Muscle layer of colon (tissue), 2 donors: ENCODE data around the gene CYP46A1.
A peak's percentile ranks its signal among the peaks of the same experiment; 100 is the strongest.

Experiments
- H3K27ac ChIP-seq: one replicate; pipeline ENCODE4 v1.7.0; 2013; ENCODE audit warnings: low read depth, mild to moderate bottlenecking, low read length, moderate library complexity
- H3K27me3 ChIP-seq, 2 donors: one replicate each; pipeline ENCODE4 v1.7.0; 2013; ENCODE audit warnings: low read length in 2 of 2, mild to moderate bottlenecking in 2 of 2; ENCODE audit not compliant: insufficient read depth in 2 of 2, control insufficient read depth in 1 of 2
- H3K36me3 ChIP-seq: one replicate; pipeline ENCODE4 v1.7.0; 2013; ENCODE audit warnings: mild to moderate bottlenecking, low read length; ENCODE audit not compliant: insufficient read depth
- H3K4me1 ChIP-seq: one replicate; pipeline ENCODE4 v1.7.0; 2013; ENCODE audit warnings: mild to moderate bottlenecking, low read length; ENCODE audit not compliant: insufficient read depth
- H3K4me3 ChIP-seq, 2 donors: one replicate each; pipeline ENCODE4 v1.7.0; 2013; ENCODE audit warnings: low read length in 2 of 2, low read depth in 1 of 2, mild to moderate bottlenecking in 1 of 2, moderate library complexity in 1 of 2
- H3K9ac ChIP-seq: one replicate; pipeline ENCODE4 v1.7.0; 2013; ENCODE audit warnings: low read length
- H3K9me3 ChIP-seq: one replicate; pipeline ENCODE4 v1.7.0; 2013; ENCODE audit warnings: mild to moderate bottlenecking, low read length
- donor health status: abdominal sarcoma.
- donor health status: Adenocarcinoma of cecum.

CYP46A1 gene

GRCh38 chr14:99722741-99723140 is 38.6 kb downstream of the CYP46A1 start:
- Histone ChIP-seq H3K9ac (no peak overlapping the region), H3K36me3 (no peaks in the 10 kb centered on the region), H3K27ac (no peak overlapping the region), H3K4me3 (no peak overlapping the region), H3K27me3 (no peaks in the 10 kb centered on the region), H3K9me3 (no peaks in the 10 kb centered on the region), H3K4me1 (no peaks in the 10 kb centered on the region)

GRCh38 chr14:99724196-99724891 is 40.2 kb downstream of the CYP46A1 start:
- Histone ChIP-seq H3K4me3 (no peak overlapping the region), H3K27me3 (no peaks in the 10 kb centered on the region), H3K4me1 (no peaks in the 10 kb centered on the region), H3K9ac (no peak overlapping the region), H3K9me3 (no peaks in the 10 kb centered on the region), H3K36me3 (no peaks in the 10 kb centered on the region), H3K27ac (no peak overlapping the region)

- H3K4me3 ChIP-seq: no peak overlapping the region
- no peak overlapping the region for H3K9ac ChIP-seq
- no peaks in the 10 kb centered on the region for H3K36me3 ChIP-seq
- H3K9me3 ChIP-seq: no peaks in the 10 kb centered on the region
- no peaks in the 10 kb centered on the region for H3K27me3 ChIP-seq
- no peaks in the 10 kb centered on the region for H3K4me1 ChIP-seq
- no peak overlapping the region for H3K27ac ChIP-seq
Observed at GRCh38 chr14:99724939-99725773, 41.1 kb downstream of the CYP46A1 start.

GRCh38 chr14:99725774-99726537 is 41.9 kb downstream of the CYP46A1 start:
- Histone ChIP-seq H3K27ac (no peak overlapping the region), H3K4me1 (peaks cover 6% of the 10 kb centered on the region), H3K9me3 (no peaks in the 10 kb centered on the region), H3K9ac (no peak overlapping the region), H3K4me3 (no peak overlapping the region), H3K36me3 (no peaks in the 10 kb centered on the region), H3K27me3 (no peaks in the 10 kb centered on the region)

- H3K9me3 ChIP-seq: no peaks in the 10 kb centered on the region
- no peaks in the 10 kb centered on the region for H3K27me3 ChIP-seq
- no peak overlapping the region for H3K27ac ChIP-seq
- H3K4me3 ChIP-seq: no peak overlapping the region
- peaks cover 11% of the 10 kb centered on the region for H3K4me1 ChIP-seq
- no peak overlapping the region for H3K9ac ChIP-seq
- no peaks in the 10 kb centered on the region for H3K36me3 ChIP-seq
Observed at GRCh38 chr14:99726538-99727095, 42.5 kb downstream of the CYP46A1 start.

GRCh38 chr14:99727096-99727870 is 43.2 kb downstream of the CYP46A1 start:
- peaks cover 18% of the 10 kb centered on the region for H3K4me1 ChIP-seq
- no peaks in the 10 kb centered on the region for H3K36me3 ChIP-seq
- H3K4me3 ChIP-seq: no peak overlapping the region
- H3K9me3 ChIP-seq: no peaks in the 10 kb centered on the region
- H3K27ac ChIP-seq: no peak overlapping the region
- no peaks in the 10 kb centered on the region for H3K27me3 ChIP-seq
- H3K9ac ChIP-seq: no peak overlapping the region

GRCh38 chr14:99728231-99728920 is 44.3 kb downstream of the CYP46A1 start:
- peaks cover 20% of the 10 kb centered on the region for H3K4me1 ChIP-seq
- no peak overlapping the region for H3K27ac ChIP-seq
- no peak overlapping the region for H3K9ac ChIP-seq
- H3K36me3 ChIP-seq: no peaks in the 10 kb centered on the region
- no peaks in the 10 kb centered on the region for H3K27me3 ChIP-seq
- no peak overlapping the region for H3K4me3 ChIP-seq
- no peaks in the 10 kb centered on the region for H3K9me3 ChIP-seq

GRCh38 chr14:99728981-99729451 is 44.9 kb downstream of the CYP46A1 start:
- Histone ChIP-seq H3K36me3 (no peaks in the 10 kb centered on the region), H3K4me1 (peaks cover 20% of the 10 kb centered on the region), H3K27me3 (no peaks in the 10 kb centered on the region), H3K27ac (no peak overlapping the region), H3K4me3 (no peak overlapping the region), H3K9ac (no peak overlapping the region), H3K9me3 (no peaks in the 10 kb centered on the region)

GRCh38 chr14:99729991-99730875 is 46.1 kb downstream of the CYP46A1 start:
- Histone ChIP-seq H3K36me3 (no peaks in the 10 kb centered on the region), H3K27me3 (no peaks in the 10 kb centered on the region), H3K4me1 (peaks cover 20% of the 10 kb centered on the region), H3K9ac (no peak overlapping the region), H3K4me3 (peak overlapping the region; percentile 49 to 53), H3K27ac (peak overlapping the region; percentile 31), H3K9me3 (no peaks in the 10 kb centered on the region)
